BLaER1 treated with 17β-estradiol and CSF1 and Interleukin-3, amounts not matched to agents 10 nM and 100 nM (cell line): ENCODE results near the gene KARS1.
"Not testable (repeated sequence)": the region's sequence is repeated elsewhere in the genome, so short reads cannot be mapped to it uniquely, and the experiment has no call there.

ENCODE experiments used
- H3K27ac ChIP-seq, 11 experiments: shearing (Covaris generic); formaldehyde crosslinking; 2 replicates each; pipeline ENCODE4 v1.8.1; 2022
- H3K27me3 ChIP-seq, 11 experiments: shearing (Covaris generic); formaldehyde crosslinking; 2 replicates each; pipeline ENCODE4 v1.8.1; 2022
- H3K36me3 ChIP-seq, 11 experiments: shearing (Covaris generic); formaldehyde crosslinking; 2 replicates each; pipeline ENCODE4 v1.8.1; 2022
- H3K4me1 ChIP-seq, 10 experiments: shearing (Covaris generic); formaldehyde crosslinking; 2 replicates each; pipeline ENCODE4 v1.8.1; 2022
- H3K4me2 ChIP-seq, 11 experiments: shearing (Covaris generic); formaldehyde crosslinking; 2 replicates each; pipeline ENCODE4 v1.8.1; 2022
- H3K4me3 ChIP-seq, 10 experiments: shearing (Covaris generic); formaldehyde crosslinking; 2 replicates each; pipeline ENCODE4 v1.8.1; 2022
- H3K9ac ChIP-seq, 11 experiments: shearing (Covaris generic); formaldehyde crosslinking; 2 replicates each; pipeline ENCODE4 v1.8.1; 2022
- H3K9me3 ChIP-seq, 11 experiments: shearing (Covaris generic); formaldehyde crosslinking; replicated peaks in 1 of 11; 2 replicates each; pipeline ENCODE4 v1.8.1; 2022
- H4K20me1 ChIP-seq, 11 experiments: shearing (Covaris generic); formaldehyde crosslinking; 2 replicates each; pipeline ENCODE4 v1.8.1; 2022
- Cebpa-rat ChIP-seq, 11 experiments: shearing (Covaris generic); IDR thresholded peaks; 2 replicates each; pipeline ENCODE4 v1.8.1; 2022

Gene KARS1

GRCh38 chr16:75593825-75594820 lies 53.3 kb downstream of the KARS1 start:
- Histone ChIP-seq H3K4me1 (peaks cover 7 to 17% (median 13%) of the 10 kb centered on the region in 10 experiments; a peak in 19 of 20 replicates), H3K4me2 (peak overlapping the region in 10 of 11 experiments; percentile 4 to 59 (median 49); a peak in 18 of 22 replicates), H3K9me3 (peaks cover 5 to 14% (median 9%) of the 10 kb centered on the region in 11 experiments; a peak in 16 of 22 replicates), H3K4me3 (no peak overlapping the region), H3K9ac (peak overlapping the region in 7 of 11 experiments; percentile 2 to 37 (median 14); a peak in 8 of 22 replicates), H3K27ac (peak overlapping the region in 9 of 11 experiments; percentile 18 to 73 (median 61); a peak in 17 of 22 replicates), H3K36me3 (peaks cover 24 to 63% (median 43%) of the 10 kb centered on the region in 11 experiments), H4K20me1 (0 out of 22 replicates have a peak, but pooled peaks cover 0 to 4% (median 0%) of the 10 kb centered on the region in 11 experiments), H3K27me3 (no peaks in the 10 kb centered on the region)
- TF ChIP-seq Cebpa-rat (IDR thresholded peaks at IDR 0.05): peak in 2 of 11 experiments; percentile 41 to 43; a peak in 1 of 22 replicates

- H4K20me1 ChIP-seq: 0 out of 22 replicates have a peak, but pooled peaks cover 0 to 4% (median 0%) of the 10 kb centered on the region in 11 experiments
- no peak overlapping the region for H3K4me3 ChIP-seq
- H3K4me1 ChIP-seq: peaks cover 7 to 17% (median 13%) of the 10 kb centered on the region in 10 experiments; a peak in 19 of 20 replicates
- peaks cover 25 to 63% (median 40%) of the 10 kb centered on the region in 11 experiments for H3K36me3 ChIP-seq
- no peak overlapping the region; a peak in 1 of 22 replicates for H3K9ac ChIP-seq
- peak overlapping the region in 5 of 11 experiments; percentile 55 to 73 (median 67); a peak in 10 of 22 replicates for H3K27ac ChIP-seq
- H3K27me3 ChIP-seq: no peaks in the 10 kb centered on the region
- H3K4me2 ChIP-seq: no peak overlapping the region
- TF ChIP-seq Cebpa-rat (IDR thresholded peaks at IDR 0.05): no peak
- peaks cover 5 to 14% (median 9%) of the 10 kb centered on the region in 11 experiments; a peak in 16 of 22 replicates for H3K9me3 ChIP-seq
Measured at GRCh38 chr16:75593308-75593707, 54.2 kb downstream of the KARS1 start.

- H3K9ac ChIP-seq, H4K20me1 ChIP-seq, H3K4me2 ChIP-seq, H3K4me3 ChIP-seq, H3K27ac ChIP-seq, H3K27me3 ChIP-seq, H3K9me3 ChIP-seq: not testable (repeated sequence)
- Histone ChIP-seq H3K4me1 (peaks cover 7 to 17% (median 13%) of the 10 kb centered on the region in 10 experiments; a peak in 19 of 20 replicates), H3K36me3 (peaks cover 16 to 60% (median 33%) of the 10 kb centered on the region in 11 experiments)
Measured at GRCh38 chr16:75591927-75592326, 55.5 kb downstream of the KARS1 start.

GRCh38 chr16:75590920-75591843 lies 56.3 kb downstream of the KARS1 start:
- H3K4me3 ChIP-seq: no peak overlapping the region
- H3K4me2 ChIP-seq: no peak overlapping the region
- H4K20me1 ChIP-seq: 0 out of 22 replicates have a peak, but pooled peaks cover 0 to 4% (median 0%) of the 10 kb centered on the region in 11 experiments
- no peak overlapping the region for H3K27ac ChIP-seq
- H3K4me1 ChIP-seq: peaks cover 7 to 17% (median 13%) of the 10 kb centered on the region in 10 experiments; a peak in 19 of 20 replicates
- H3K9ac ChIP-seq: no peak overlapping the region
- peaks cover 13 to 52% (median 30%) of the 10 kb centered on the region in 11 experiments; a peak in 20 of 22 replicates for H3K36me3 ChIP-seq
- no peaks in the 10 kb centered on the region for H3K9me3 ChIP-seq
- no peak for TF ChIP-seq Cebpa-rat (IDR thresholded peaks at IDR 0.05)
- no peaks in the 10 kb centered on the region for H3K27me3 ChIP-seq

- H4K20me1 ChIP-seq: peaks cover 0 to 4% (median 0%) of the 10 kb centered on the region in 11 experiments; a peak in 1 of 22 replicates
- no peak overlapping the region for H3K4me3 ChIP-seq
- no peaks in the 10 kb centered on the region for H3K27me3 ChIP-seq
- no peak overlapping the region for H3K9ac ChIP-seq
- TF ChIP-seq Cebpa-rat (IDR thresholded peaks at IDR 0.05): no peak
- no peak overlapping the region for H3K27ac ChIP-seq
- no peaks in the 10 kb centered on the region for H3K9me3 ChIP-seq
- peaks cover under 1 to 8% (median 6%) of the 10 kb centered on the region in 10 experiments; a peak in 18 of 20 replicates for H3K4me1 ChIP-seq
- peaks cover 11 to 41% (median 27%) of the 10 kb centered on the region in 11 experiments; a peak in 20 of 22 replicates for H3K36me3 ChIP-seq
- H3K4me2 ChIP-seq: no peak overlapping the region
Measured at GRCh38 chr16:75589306-75589705, 58.2 kb downstream of the KARS1 start.

- Histone ChIP-seq H3K9me3 (no peaks in the 10 kb centered on the region), H3K4me2 (no peak overlapping the region), H3K4me3 (no peak overlapping the region), H3K36me3 (peaks cover 6 to 41% (median 21%) of the 10 kb centered on the region in 11 experiments; a peak in 19 of 22 replicates), H3K27ac (no peak overlapping the region), H3K27me3 (no peaks in the 10 kb centered on the region), H3K4me1 (peaks cover 0 to 8% (median under 1%) of the 10 kb centered on the region in 10 experiments; a peak in 7 of 20 replicates), H3K9ac (no peak overlapping the region), H4K20me1 (peaks cover 0 to 4% (median 0%) of the 10 kb centered on the region in 11 experiments; a peak in 1 of 22 replicates)
- no peak for TF ChIP-seq Cebpa-rat (IDR thresholded peaks at IDR 0.05)
Measured at GRCh38 chr16:75588716-75589115, 58.7 kb downstream of the KARS1 start.

- Histone ChIP-seq H3K36me3 (peaks cover 15 to 58% (median 34%) of the 10 kb centered on the region in 11 experiments; a peak in 21 of 22 replicates), H3K27ac (no peak overlapping the region), H3K4me1 (peaks cover 5 to 18% (median 11%) of the 10 kb centered on the region in 10 experiments; a peak in 17 of 20 replicates), H3K9me3 (no peaks in the 10 kb centered on the region), H3K9ac (no peak overlapping the region), H3K4me2 (no peak overlapping the region; a peak in 1 of 22 replicates), H3K4me3 (no peak overlapping the region), H3K27me3 (no peaks in the 10 kb centered on the region), H4K20me1 (peaks cover 0 to 8% (median 0%) of the 10 kb centered on the region in 11 experiments; a peak in 5 of 22 replicates)
- no peak for TF ChIP-seq Cebpa-rat (IDR thresholded peaks at IDR 0.05)
Measured at GRCh38 chr16:75584108-75584507, 63.4 kb downstream of the KARS1 start.
